ENCODE measurements around the gene DNAH3. TPM values are rescaled to one million over a fixed set of nuclear protein-coding genes. Genes with fewer than 3 reads are reported as not detected.
A peak's percentile ranks its signal among the peaks of the same experiment; 100 is the strongest.

DNAH3 gene
- total and polyA plus RNA-seq, 2 experiments from 2014 or later = 0.70 to 1.3 TPM

- Mint-ChIP-seq H3K36me3 (ENCODE audit: low read depth) (peaks cover 25% of the 10 kb centered on the region), H3K27me3 (ENCODE audit: insufficient read depth, low read depth, poor library complexity) (peaks cover 5% of the 10 kb centered on the region), H3K9me3 (peaks cover 2% of the 10 kb centered on the region; the same call in 1 of the 3 replicates), H3K27ac (no peak overlapping the region), H3K4me1 (peaks cover 33% of the 10 kb centered on the region), H3K4me3 (no peak overlapping the region)
- Histone ChIP-seq H4K20me1 (replicated peaks; ENCODE audit: insufficient read depth) (peaks cover 25% of the 10 kb centered on the region), H3K36me3 (ENCODE audit: insufficient read depth) (peaks cover 5% of the 10 kb centered on the region), H3F3A (replicated peaks; ENCODE audit: low read depth) (no peaks in the 10 kb centered on the region), H3K4me2 (peak overlapping the region; percentile 96), H3K4me3 (peak overlapping the region; percentile 88; the same call in 1 of the 2 replicates), H2AFZ (no peak overlapping the region), H3K79me2 (replicated peaks; ENCODE audit: insufficient read depth) (peaks cover 84% of the 10 kb centered on the region), H3K4me1 (ENCODE audit: insufficient read depth) (peaks cover 25% of the 10 kb centered on the region), H3K27ac (ENCODE audit: low read depth) (no peak overlapping the region), H3K9me2 (ENCODE audit: insufficient read depth) (no peaks in the 10 kb centered on the region), H3K27me3 (ENCODE audit: insufficient read depth) (no peaks in the 10 kb centered on the region)
- peak; percentile 30 for DNase-seq (ENCODE audit: low spot score)
- ATAC-seq = no peak
- TF ChIP-seq, protein P1, sequence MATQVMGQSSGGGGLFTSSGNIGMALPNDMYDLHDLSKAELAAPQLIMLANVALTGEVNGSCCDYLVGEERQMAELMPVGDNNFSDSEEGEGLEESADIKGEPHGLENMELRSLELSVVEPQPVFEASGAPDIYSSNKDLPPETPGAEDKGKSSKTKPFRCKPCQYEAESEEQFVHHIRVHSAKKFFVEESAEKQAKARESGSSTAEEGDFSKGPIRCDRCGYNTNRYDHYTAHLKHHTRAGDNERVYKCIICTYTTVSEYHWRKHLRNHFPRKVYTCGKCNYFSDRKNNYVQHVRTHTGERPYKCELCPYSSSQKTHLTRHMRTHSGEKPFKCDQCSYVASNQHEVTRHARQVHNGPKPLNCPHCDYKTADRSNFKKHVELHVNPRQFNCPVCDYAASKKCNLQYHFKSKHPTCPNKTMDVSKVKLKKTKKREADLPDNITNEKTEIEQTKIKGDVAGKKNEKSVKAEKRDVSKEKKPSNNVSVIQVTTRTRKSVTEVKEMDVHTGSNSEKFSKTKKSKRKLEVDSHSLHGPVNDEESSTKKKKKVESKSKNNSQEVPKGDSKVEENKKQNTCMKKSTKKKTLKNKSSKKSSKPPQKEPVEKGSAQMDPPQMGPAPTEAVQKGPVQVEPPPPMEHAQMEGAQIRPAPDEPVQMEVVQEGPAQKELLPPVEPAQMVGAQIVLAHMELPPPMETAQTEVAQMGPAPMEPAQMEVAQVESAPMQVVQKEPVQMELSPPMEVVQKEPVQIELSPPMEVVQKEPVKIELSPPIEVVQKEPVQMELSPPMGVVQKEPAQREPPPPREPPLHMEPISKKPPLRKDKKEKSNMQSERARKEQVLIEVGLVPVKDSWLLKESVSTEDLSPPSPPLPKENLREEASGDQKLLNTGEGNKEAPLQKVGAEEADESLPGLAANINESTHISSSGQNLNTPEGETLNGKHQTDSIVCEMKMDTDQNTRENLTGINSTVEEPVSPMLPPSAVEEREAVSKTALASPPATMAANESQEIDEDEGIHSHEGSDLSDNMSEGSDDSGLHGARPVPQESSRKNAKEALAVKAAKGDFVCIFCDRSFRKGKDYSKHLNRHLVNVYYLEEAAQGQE (IDR thresholded peaks at IDR 0.05; ENCODE audit: unreplicated experiment) = no peak
- TF ChIP-seq ZNF114 (CRISPR knock-in tag; IDR thresholded peaks at IDR 0.05) = no peak
- TF ChIP-seq, protein P2, sequence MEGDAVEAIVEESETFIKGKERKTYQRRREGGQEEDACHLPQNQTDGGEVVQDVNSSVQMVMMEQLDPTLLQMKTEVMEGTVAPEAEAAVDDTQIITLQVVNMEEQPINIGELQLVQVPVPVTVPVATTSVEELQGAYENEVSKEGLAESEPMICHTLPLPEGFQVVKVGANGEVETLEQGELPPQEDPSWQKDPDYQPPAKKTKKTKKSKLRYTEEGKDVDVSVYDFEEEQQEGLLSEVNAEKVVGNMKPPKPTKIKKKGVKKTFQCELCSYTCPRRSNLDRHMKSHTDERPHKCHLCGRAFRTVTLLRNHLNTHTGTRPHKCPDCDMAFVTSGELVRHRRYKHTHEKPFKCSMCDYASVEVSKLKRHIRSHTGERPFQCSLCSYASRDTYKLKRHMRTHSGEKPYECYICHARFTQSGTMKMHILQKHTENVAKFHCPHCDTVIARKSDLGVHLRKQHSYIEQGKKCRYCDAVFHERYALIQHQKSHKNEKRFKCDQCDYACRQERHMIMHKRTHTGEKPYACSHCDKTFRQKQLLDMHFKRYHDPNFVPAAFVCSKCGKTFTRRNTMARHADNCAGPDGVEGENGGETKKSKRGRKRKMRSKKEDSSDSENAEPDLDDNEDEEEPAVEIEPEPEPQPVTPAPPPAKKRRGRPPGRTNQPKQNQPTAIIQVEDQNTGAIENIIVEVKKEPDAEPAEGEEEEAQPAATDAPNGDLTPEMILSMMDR (conservative IDR thresholded peaks at IDR 0.05; ENCODE audit: low read depth in 2 of 2) = no peak
- TF ChIP-seq JUNB (IDR thresholded peaks at IDR 0.05; ENCODE audit: unreplicated experiment) = no peak
- no peak for TF ChIP-seq ETS1 (IDR thresholded peaks at IDR 0.05)
- TF ChIP-seq NANOG (IDR thresholded peaks at IDR 0.05; ENCODE audit: borderline replicate concordance) = no peak
Measured at GRCh38 chr16:20897922-20898321, 252.7 kb downstream of the DNAH3 start.

- DNase-seq (ENCODE audit: low spot score) (no peak), ATAC-seq (no peak)
- Histone ChIP-seq H3K4me3 (no peak overlapping the region), H3K27ac (ENCODE audit: low read depth) (no peak overlapping the region; the same call in 1 of the 2 replicates), H3K36me3 (ENCODE audit: insufficient read depth) (peaks cover 6% of the 10 kb centered on the region), H2AFZ (no peak overlapping the region), H3K27me3 (ENCODE audit: insufficient read depth) (no peaks in the 10 kb centered on the region), H3K4me2 (no peak overlapping the region), H3K4me1 (ENCODE audit: insufficient read depth) (peaks cover 21% of the 10 kb centered on the region), H3K9me2 (ENCODE audit: insufficient read depth) (no peaks in the 10 kb centered on the region), H4K20me1 (replicated peaks; ENCODE audit: insufficient read depth) (peaks cover 25% of the 10 kb centered on the region), H3K79me2 (replicated peaks; ENCODE audit: insufficient read depth) (peaks cover 84% of the 10 kb centered on the region), H3F3A (replicated peaks; ENCODE audit: low read depth) (no peaks in the 10 kb centered on the region)
- H3K9me3 Mint-ChIP-seq = peaks cover 2% of the 10 kb centered on the region; the same call in 1 of the 3 replicates
- peaks cover 22% of the 10 kb centered on the region for H3K36me3 Mint-ChIP-seq (ENCODE audit: low read depth)
- H3K4me3 Mint-ChIP-seq = no peak overlapping the region
- peaks cover 5% of the 10 kb centered on the region for H3K27me3 Mint-ChIP-seq (ENCODE audit: insufficient read depth, low read depth, poor library complexity)
- H3K27ac Mint-ChIP-seq = no peak overlapping the region
- peaks cover 28% of the 10 kb centered on the region for H3K4me1 Mint-ChIP-seq
- TF ChIP-seq, protein P1 (IDR thresholded peaks at IDR 0.05; ENCODE audit: unreplicated experiment) = no peak
- no peak for TF ChIP-seq EZH2 (IDR thresholded peaks at IDR 0.05; ENCODE audit: low read depth, unreplicated experiment)
Measured at GRCh38 chr16:20897253-20897897, 253.3 kb downstream of the DNAH3 start.

Data from GM23338 (cell line).